ENCODE measurements around the gene INPP5A. TPM values are rescaled to one million over a fixed set of nuclear protein-coding genes. Genes with fewer than 3 reads are reported as not detected.

The INPP5A gene
- total RNA-seq, 2 donors from 2014 or later, result 20.7 to 26.7 TPM

DNA sequence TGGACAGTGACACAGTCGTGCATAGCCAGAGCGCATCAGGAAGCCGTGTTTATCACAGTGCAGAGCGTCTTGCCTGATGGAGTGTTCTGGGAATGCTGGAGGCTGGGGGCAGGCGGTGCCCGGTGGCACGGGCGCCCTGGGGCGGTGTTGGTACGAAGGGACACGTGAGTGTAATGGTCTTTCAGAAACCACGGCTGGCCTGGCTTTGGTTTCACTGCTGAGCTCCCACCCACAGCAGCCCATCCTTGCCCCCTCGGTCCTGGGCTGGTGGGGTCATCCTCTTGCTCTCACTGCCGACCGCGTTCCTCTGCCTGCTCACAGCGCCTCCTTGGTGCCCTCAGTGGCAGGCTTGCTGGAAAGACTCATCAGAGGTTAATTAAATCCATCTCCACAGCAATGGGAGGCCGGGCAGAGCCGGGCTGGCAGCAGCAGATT is 197.8 kb downstream of the INPP5A start:
- H3K9me3 Mint-ChIP-seq, result no peaks in the 10 kb centered on the region
- no peaks in the 10 kb centered on the region for H3K4me1 Mint-ChIP-seq
- TF ChIP-seq, protein P1, sequence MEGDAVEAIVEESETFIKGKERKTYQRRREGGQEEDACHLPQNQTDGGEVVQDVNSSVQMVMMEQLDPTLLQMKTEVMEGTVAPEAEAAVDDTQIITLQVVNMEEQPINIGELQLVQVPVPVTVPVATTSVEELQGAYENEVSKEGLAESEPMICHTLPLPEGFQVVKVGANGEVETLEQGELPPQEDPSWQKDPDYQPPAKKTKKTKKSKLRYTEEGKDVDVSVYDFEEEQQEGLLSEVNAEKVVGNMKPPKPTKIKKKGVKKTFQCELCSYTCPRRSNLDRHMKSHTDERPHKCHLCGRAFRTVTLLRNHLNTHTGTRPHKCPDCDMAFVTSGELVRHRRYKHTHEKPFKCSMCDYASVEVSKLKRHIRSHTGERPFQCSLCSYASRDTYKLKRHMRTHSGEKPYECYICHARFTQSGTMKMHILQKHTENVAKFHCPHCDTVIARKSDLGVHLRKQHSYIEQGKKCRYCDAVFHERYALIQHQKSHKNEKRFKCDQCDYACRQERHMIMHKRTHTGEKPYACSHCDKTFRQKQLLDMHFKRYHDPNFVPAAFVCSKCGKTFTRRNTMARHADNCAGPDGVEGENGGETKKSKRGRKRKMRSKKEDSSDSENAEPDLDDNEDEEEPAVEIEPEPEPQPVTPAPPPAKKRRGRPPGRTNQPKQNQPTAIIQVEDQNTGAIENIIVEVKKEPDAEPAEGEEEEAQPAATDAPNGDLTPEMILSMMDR (conservative IDR thresholded peaks at IDR 0.05), result no peak
- Histone ChIP-seq H3K4me3 (ENCODE audit: low read length) (no peak overlapping the region), H3K9ac (ENCODE audit: extremely low read depth, low read length, poor library complexity, severe bottlenecking) (no peak overlapping the region), H3K9me3 (ENCODE audit: control insufficient read depth, low read length) (no peaks in the 10 kb centered on the region), H3K27ac (ENCODE audit: low read depth, low read length) (no peak overlapping the region), H3K36me3 (ENCODE audit: control insufficient read depth, insufficient read depth, low read length) (no peaks in the 10 kb centered on the region), H3K4me1 (ENCODE audit: control insufficient read depth, insufficient read depth, low read length) (no peaks in the 10 kb centered on the region), H3K27me3 (ENCODE audit: control insufficient read depth, insufficient read depth, low read length, poor library complexity, severe bottlenecking) (no peaks in the 10 kb centered on the region)
- no peak for DNase-seq
- 93 to 95% methylated on average over 6 to 19 of the region's 19 CpGs for WGBS, 2 experiments (ENCODE audit: insufficient coverage in 1 of 2, insufficient read length in 1 of 2)
- H3K36me3 Mint-ChIP-seq (ENCODE audit: low read depth), result no peaks in the 10 kb centered on the region
- no peaks in the 10 kb centered on the region for H3K27me3 Mint-ChIP-seq (ENCODE audit: insufficient read depth)
- H3K4me3 Mint-ChIP-seq, result no peak overlapping the region
- H3K27ac Mint-ChIP-seq, result no peak overlapping the region

DNA sequence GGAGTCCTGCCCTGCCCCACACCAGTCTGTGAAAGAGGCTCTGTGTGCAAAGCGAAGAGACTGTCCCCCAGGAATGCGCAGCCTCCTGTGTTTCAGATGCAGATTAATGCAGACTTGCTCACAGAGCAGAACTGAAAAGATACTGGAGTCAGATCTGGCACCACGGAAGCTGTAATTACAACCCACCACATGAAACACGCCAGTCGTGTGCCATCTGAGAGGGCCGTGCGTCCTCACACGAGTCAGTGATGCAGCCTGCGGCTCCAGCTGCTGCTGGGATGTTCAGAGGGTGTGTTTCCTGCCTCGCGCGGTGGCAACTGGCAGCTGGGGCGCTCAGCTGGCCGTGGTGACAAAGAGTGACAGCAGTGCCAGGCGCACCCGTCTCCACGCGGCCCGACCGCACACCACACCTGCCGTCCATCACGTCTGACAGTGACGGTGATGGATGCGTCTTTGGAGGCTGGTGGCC is 198.4 kb downstream of the INPP5A start:
- Mint-ChIP-seq H3K36me3 (ENCODE audit: low read depth) (no peaks in the 10 kb centered on the region), H3K27me3 (ENCODE audit: insufficient read depth) (no peaks in the 10 kb centered on the region)
- no peak overlapping the region for H3K9ac ChIP-seq (ENCODE audit: extremely low read depth, low read length, poor library complexity, severe bottlenecking)

DNA sequence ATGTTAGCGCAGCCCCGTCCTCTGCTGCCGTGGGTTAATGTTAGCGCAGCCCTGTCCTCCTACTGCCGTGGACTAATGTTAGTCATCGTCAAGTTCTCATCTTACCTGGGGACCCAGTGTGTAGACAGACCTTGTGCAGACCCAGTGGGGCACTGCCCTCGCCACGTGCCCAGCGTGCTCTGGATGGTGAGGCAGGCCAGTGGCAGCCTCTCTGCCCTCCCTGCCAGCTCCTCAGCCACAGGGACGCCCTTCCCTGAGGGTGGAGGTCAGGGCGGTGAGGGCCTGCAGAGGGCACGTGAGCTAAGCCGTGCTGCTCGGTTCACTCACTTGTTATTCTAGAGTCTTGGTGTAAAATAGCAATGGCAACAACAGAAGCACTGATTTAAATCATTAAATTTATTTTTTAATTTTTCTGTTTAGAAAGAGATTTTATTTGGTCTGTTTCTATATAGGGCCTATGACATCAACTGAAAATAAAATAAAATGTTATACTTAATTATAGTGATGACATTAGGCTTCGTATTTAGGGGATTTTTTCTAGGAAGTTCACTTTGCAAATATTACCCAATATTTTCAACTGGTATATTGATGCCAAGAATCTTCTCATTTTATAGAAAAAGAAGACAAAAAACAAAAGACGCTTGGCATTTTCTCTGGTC is 199.9 kb downstream of the INPP5A start:
- Histone ChIP-seq H3K27me3 (ENCODE audit: control insufficient read depth, insufficient read depth, low read length, poor library complexity, severe bottlenecking) (no peaks in the 10 kb centered on the region), H3K27ac (ENCODE audit: low read depth, low read length) (no peak overlapping the region), H3K36me3 (ENCODE audit: control insufficient read depth, insufficient read depth, low read length) (no peaks in the 10 kb centered on the region), H3K4me1 (ENCODE audit: control insufficient read depth, insufficient read depth, low read length) (no peaks in the 10 kb centered on the region), H3K9ac (ENCODE audit: extremely low read depth, low read length, poor library complexity, severe bottlenecking) (no peak overlapping the region), H3K9me3 (ENCODE audit: control insufficient read depth, low read length) (no peaks in the 10 kb centered on the region), H3K4me3 (ENCODE audit: low read length) (no peak overlapping the region)
- Mint-ChIP-seq H3K9me3 (no peaks in the 10 kb centered on the region), H3K27ac (no peak overlapping the region), H3K36me3 (ENCODE audit: low read depth) (no peaks in the 10 kb centered on the region), H3K27me3 (ENCODE audit: insufficient read depth) (no peaks in the 10 kb centered on the region), H3K4me3 (no peak overlapping the region), H3K4me1 (peaks cover 2% of the 10 kb centered on the region)
- TF ChIP-seq, protein P1 (conservative IDR thresholded peaks at IDR 0.05), result no peak
- DNase-seq, result no peak
- WGBS, 2 experiments (ENCODE audit: insufficient coverage in 1 of 2, insufficient read length in 1 of 2), result 96% methylated on average over 13 to 15 of the region's 16 CpGs

More for the DNA sequence above, 198.4 kb downstream of the INPP5A start:
- WGBS, 2 experiments (ENCODE audit: insufficient coverage in 1 of 2, insufficient read length in 1 of 2), result 93 to 94% methylated on average over 14 to 24 of the region's 24 CpGs
- no peak for DNase-seq
- Mint-ChIP-seq H3K27ac (no peak overlapping the region), H3K4me3 (no peak overlapping the region), H3K4me1 (no peaks in the 10 kb centered on the region), H3K9me3 (no peaks in the 10 kb centered on the region)
- Histone ChIP-seq H3K9me3 (ENCODE audit: control insufficient read depth, low read length) (no peaks in the 10 kb centered on the region), H3K4me1 (ENCODE audit: control insufficient read depth, insufficient read depth, low read length) (no peaks in the 10 kb centered on the region), H3K4me3 (ENCODE audit: low read length) (no peak overlapping the region), H3K27me3 (ENCODE audit: control insufficient read depth, insufficient read depth, low read length, poor library complexity, severe bottlenecking) (no peaks in the 10 kb centered on the region), H3K27ac (ENCODE audit: low read depth, low read length) (no peak overlapping the region), H3K36me3 (ENCODE audit: control insufficient read depth, insufficient read depth, low read length) (no peaks in the 10 kb centered on the region)
- TF ChIP-seq, protein P1 (conservative IDR thresholded peaks at IDR 0.05), result no peak
